ENCODE measurements around the gene CYLD.

Gene CYLD

GRCh38 chr16:50697881-50698767, 43.8 kb upstream of the CYLD start:
- Histone ChIP-seq H3K27ac (ENCODE audit: poor library complexity, severe bottlenecking) (no peak overlapping the region), H3K4me1 (ENCODE audit: insufficient read depth, poor library complexity, severe bottlenecking) (peaks cover 28% of the 10 kb centered on the region)
- no peak for ATAC-seq (ENCODE audit: low read depth)

GRCh38 chr16:50699326-50700159, 42.3 kb upstream of the CYLD start:
- peak overlapping the region; percentile 11 for H3K27ac ChIP-seq (ENCODE audit: poor library complexity, severe bottlenecking)
- ATAC-seq (ENCODE audit: low read depth) = peak; percentile 81

More at GRCh38 chr16:50697881-50698767, 43.8 kb upstream of the CYLD start:
- DNase-seq (ENCODE audit: low spot score) = no peak
- H3K4me3 ChIP-seq (ENCODE audit: severe bottlenecking) = no peak overlapping the region
- no peaks in the 10 kb centered on the region for H3K27me3 ChIP-seq (ENCODE audit: insufficient read depth, poor library complexity, severe bottlenecking)
- H3K36me3 ChIP-seq (ENCODE audit: low read depth) = no peaks in the 10 kb centered on the region
- H3K9me3 ChIP-seq (ENCODE audit: severe bottlenecking) = no peaks in the 10 kb centered on the region
- TF ChIP-seq CTCF (IDR thresholded peaks at IDR 0.05; ENCODE audit: poor library complexity, severe bottlenecking) = no peak

GRCh38 chr16:50702725-50703124, 39.2 kb upstream of the CYLD start:
- ATAC-seq (ENCODE audit: low read depth) (peak; percentile 44; the same call in 1 of the 3 replicates), DNase-seq (ENCODE audit: low spot score) (no peak)
- Histone ChIP-seq H3K4me3 (ENCODE audit: severe bottlenecking) (no peak overlapping the region), H3K27ac (ENCODE audit: poor library complexity, severe bottlenecking) (no peak overlapping the region), H3K9me3 (ENCODE audit: severe bottlenecking) (peaks cover 11% of the 10 kb centered on the region), H3K4me1 (ENCODE audit: insufficient read depth, poor library complexity, severe bottlenecking) (peaks cover 11% of the 10 kb centered on the region), H3K36me3 (ENCODE audit: low read depth) (no peaks in the 10 kb centered on the region), H3K27me3 (ENCODE audit: insufficient read depth, poor library complexity, severe bottlenecking) (no peaks in the 10 kb centered on the region)
- no peak for TF ChIP-seq CTCF (IDR thresholded peaks at IDR 0.05; ENCODE audit: poor library complexity, severe bottlenecking)

More at GRCh38 chr16:50699326-50700159, 42.3 kb upstream of the CYLD start:
- H3K27me3 ChIP-seq (ENCODE audit: insufficient read depth, poor library complexity, severe bottlenecking) = no peaks in the 10 kb centered on the region
- H3K9me3 ChIP-seq (ENCODE audit: severe bottlenecking) = peaks cover 9% of the 10 kb centered on the region
- no peak for TF ChIP-seq CTCF (IDR thresholded peaks at IDR 0.05; ENCODE audit: poor library complexity, severe bottlenecking)
- H3K4me3 ChIP-seq (ENCODE audit: severe bottlenecking) = no peak overlapping the region
- peak; percentile 85 for DNase-seq (ENCODE audit: low spot score)
- peaks cover 28% of the 10 kb centered on the region for H3K4me1 ChIP-seq (ENCODE audit: insufficient read depth, poor library complexity, severe bottlenecking)
- no peaks in the 10 kb centered on the region for H3K36me3 ChIP-seq (ENCODE audit: low read depth)

GRCh38 chr16:50704245-50704644, 37.6 kb upstream of the CYLD start:
- peaks cover 11% of the 10 kb centered on the region for H3K9me3 ChIP-seq (ENCODE audit: severe bottlenecking)
- H3K4me1 ChIP-seq (ENCODE audit: insufficient read depth, poor library complexity, severe bottlenecking) = peaks cover 4% of the 10 kb centered on the region
- no peak overlapping the region for H3K27ac ChIP-seq (ENCODE audit: poor library complexity, severe bottlenecking)
- H3K36me3 ChIP-seq (ENCODE audit: low read depth) = no peaks in the 10 kb centered on the region
- ATAC-seq (ENCODE audit: low read depth) (no peak), DNase-seq (ENCODE audit: low spot score) (no peak)
- TF ChIP-seq CTCF (IDR thresholded peaks at IDR 0.05; ENCODE audit: poor library complexity, severe bottlenecking) = no peak
- no peaks in the 10 kb centered on the region for H3K27me3 ChIP-seq (ENCODE audit: insufficient read depth, poor library complexity, severe bottlenecking)
- no peak overlapping the region for H3K4me3 ChIP-seq (ENCODE audit: severe bottlenecking)

Measured in RWPE2 (cell line).